D721Med (cell line): ENCODE data around the gene SHROOM2.
"Not testable (repeated sequence)": the region's sequence is repeated elsewhere in the genome, so short reads cannot be mapped to it uniquely, and the experiment has no call there.

Experiments used
- DNase-seq: peaks from one replicate; pipeline ENCODE4 v3.0.0; 2011; ENCODE audit warnings: low spot score; ENCODE audit not compliant: insufficient read length
- FAIRE-seq: peaks from 2 replicates; lab custom pipeline; 2011; peaks lifted over from hg19 to GRCh38; lab: Jason Lieb, UNC
- CTCF ChIP-seq: IDR thresholded peaks from 2 replicates; pipeline ENCODE4 v1.5.1; 2012; ENCODE audit warnings: mild to moderate bottlenecking, control low read depth; ENCODE audit not compliant: insufficient read depth; ENCODE audit errors: missing control alignments

SHROOM2 gene

GRCh38 chrX:9794495-9794894 lies 8.3 kb downstream of the SHROOM2 start:
- no peak for DNase-seq
- FAIRE-seq = no peak
- TF ChIP-seq CTCF = no peak

GRCh38 chrX:9797384-9798360 lies 11.4 kb downstream of the SHROOM2 start:
- FAIRE-seq (no peak), DNase-seq (no peak)
- TF ChIP-seq CTCF = no peak

- FAIRE-seq = no peak
- TF ChIP-seq CTCF = no peak
- no peak for DNase-seq
Observed at GRCh38 chrX:9802737-9803136, 16.5 kb downstream of the SHROOM2 start.

- FAIRE-seq = no peak
- DNase-seq = no peak
- no peak for TF ChIP-seq CTCF
Observed at GRCh38 chrX:9804444-9804843, 18.2 kb downstream of the SHROOM2 start.

GRCh38 chrX:9805956-9806355 lies 19.7 kb downstream of the SHROOM2 start:
- DNase-seq = no peak
- FAIRE-seq = no peak
- TF ChIP-seq CTCF = no peak

GRCh38 chrX:9807355-9808182 lies 21.3 kb downstream of the SHROOM2 start:
- no peak for FAIRE-seq
- DNase-seq = no peak
- no peak for TF ChIP-seq CTCF

- DNase-seq, FAIRE-seq: not testable (repeated sequence)
Observed at GRCh38 chrX:9809876-9810275, 23.6 kb downstream of the SHROOM2 start.

GRCh38 chrX:9811086-9811485 lies 24.9 kb downstream of the SHROOM2 start:
- DNase-seq, FAIRE-seq: not testable (repeated sequence)
